Adrenal gland (tissue), 5 donors: ENCODE results near the gene SLC26A1.

Source experiments
- CTCF ChIP-seq, 6 experiments: fragments of 450-650 bp in 4 of 6; fragments of 200-600 bp in 2 of 6; sonication (generic) in 1 of 6; IDR thresholded peaks; 1 replicate in 5 of 6; 2 replicates in 1 of 6; pipeline versions ENCODE4 v1.5.1 to v1.8.0; 2016 to 2021; ENCODE audit warnings: antibody characterized with exemption in 6 of 6, mild to moderate bottlenecking in 2 of 6, moderate library complexity in 1 of 6
- POLR2A ChIP-seq, 2 donors: fragments of 450-650 bp; IDR thresholded peaks; one replicate each; pipeline ENCODE4 v1.6.1; 2017; ENCODE audit warnings: antibody characterized with exemption in 2 of 2, mild to moderate bottlenecking in 2 of 2, moderate library complexity in 1 of 2
- donor health status: DM: no; HTN: no; CAD: no.

- TF ChIP-seq CTCF (IDR thresholded peaks at IDR 0.05) (no peak), POLR2A (IDR thresholded peaks at IDR 0.05) (no peak)
These were observed 34.4 kb downstream of the SLC26A1 start for GRCh38 chr4:958696-959337.
